Upper lobe of left lung (tissue), 4 donors: ENCODE measurements around the gene STAC.

ENCODE experiments used
- CTCF ChIP-seq, 6 experiments: fragments of 450-650 bp in 4 of 6; fragments of 200-600 bp in 2 of 6; sonication (generic) in 2 of 6; IDR thresholded peaks; one replicate each; pipeline ENCODE4 v1.5.1; 2016 to 2019; ENCODE audit warnings: antibody characterized with exemption in 6 of 6
- EP300 ChIP-seq, 4 donors: sonication (generic); formaldehyde crosslinking; IDR thresholded peaks; one replicate each; pipeline ENCODE4 v1.5.1; 2017; ENCODE audit warnings: antibody characterized with exemption in 4 of 4, control low read depth in 2 of 4
- POLR2A ChIP-seq, 4 donors: fragments of 450-650 bp; IDR thresholded peaks; one replicate each; pipeline ENCODE4 v1.5.1; 2016 to 2017; ENCODE audit warnings: antibody characterized with exemption in 4 of 4, mild to moderate bottlenecking in 2 of 4
- POLR2AphosphoS5 ChIP-seq, 2 donors: sonication (generic); formaldehyde crosslinking; IDR thresholded peaks; one replicate each; pipeline ENCODE4 v1.5.1; 2017; ENCODE audit warnings: antibody characterized with exemption in 2 of 2

- no peak for TF ChIP-seq CTCF (IDR thresholded peaks at IDR 0.05)
- no peak for TF ChIP-seq POLR2AphosphoS5 (IDR thresholded peaks at IDR 0.05)
- TF ChIP-seq EP300 (IDR thresholded peaks at IDR 0.05), result no peak
- TF ChIP-seq POLR2A (IDR thresholded peaks at IDR 0.05), result no peak
These were observed 7.2 kb upstream of the STAC start for GRCh38 chr3:36373084-36373483.
